Measurements from ENCODE around the gene RHBDL3. TPM values are rescaled to one million over a fixed set of nuclear protein-coding genes. Genes with fewer than 3 reads are reported as not detected.
A peak's percentile ranks its signal among the peaks of the same experiment; 100 is the strongest.

RHBDL3 gene
- total RNA-seq, 1 donor from 2014 or later = 124 TPM

DNA sequence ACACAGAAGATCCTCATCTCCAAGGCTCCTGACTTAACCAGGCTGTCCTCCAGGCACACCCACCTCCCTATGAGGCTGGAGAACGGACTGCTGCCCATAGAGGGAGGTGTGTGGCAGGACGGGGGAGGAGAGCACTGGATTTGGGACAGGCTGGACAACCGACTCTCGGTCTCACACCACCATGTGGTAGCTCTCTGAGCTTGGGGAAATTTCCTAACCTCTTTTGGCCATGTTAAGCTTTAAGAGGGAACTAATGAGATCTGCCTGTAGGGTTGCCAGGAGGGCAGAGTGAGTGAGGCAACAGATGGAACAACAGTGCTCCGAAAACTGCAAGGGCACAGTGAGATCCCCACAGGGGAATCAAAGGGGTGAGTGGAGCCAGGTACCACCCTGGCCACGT lies 32.7 kb downstream of the RHBDL3 start:
- Mint-ChIP-seq H3K27ac (ENCODE audit: unreplicated experiment) (peak overlapping the region; percentile 84), H3K9me3 (ENCODE audit: unreplicated experiment) (peaks cover 2% of the 10 kb centered on the region), H3K4me1 (ENCODE audit: low read depth, unreplicated experiment) (peaks cover 20% of the 10 kb centered on the region), H3K36me3 (ENCODE audit: unreplicated experiment) (no peaks in the 10 kb centered on the region), H3K27me3 (ENCODE audit: unreplicated experiment) (peaks cover 4% of the 10 kb centered on the region), H3K4me3 (ENCODE audit: unreplicated experiment) (no peak overlapping the region)
- TF ChIP-seq, protein P1, sequence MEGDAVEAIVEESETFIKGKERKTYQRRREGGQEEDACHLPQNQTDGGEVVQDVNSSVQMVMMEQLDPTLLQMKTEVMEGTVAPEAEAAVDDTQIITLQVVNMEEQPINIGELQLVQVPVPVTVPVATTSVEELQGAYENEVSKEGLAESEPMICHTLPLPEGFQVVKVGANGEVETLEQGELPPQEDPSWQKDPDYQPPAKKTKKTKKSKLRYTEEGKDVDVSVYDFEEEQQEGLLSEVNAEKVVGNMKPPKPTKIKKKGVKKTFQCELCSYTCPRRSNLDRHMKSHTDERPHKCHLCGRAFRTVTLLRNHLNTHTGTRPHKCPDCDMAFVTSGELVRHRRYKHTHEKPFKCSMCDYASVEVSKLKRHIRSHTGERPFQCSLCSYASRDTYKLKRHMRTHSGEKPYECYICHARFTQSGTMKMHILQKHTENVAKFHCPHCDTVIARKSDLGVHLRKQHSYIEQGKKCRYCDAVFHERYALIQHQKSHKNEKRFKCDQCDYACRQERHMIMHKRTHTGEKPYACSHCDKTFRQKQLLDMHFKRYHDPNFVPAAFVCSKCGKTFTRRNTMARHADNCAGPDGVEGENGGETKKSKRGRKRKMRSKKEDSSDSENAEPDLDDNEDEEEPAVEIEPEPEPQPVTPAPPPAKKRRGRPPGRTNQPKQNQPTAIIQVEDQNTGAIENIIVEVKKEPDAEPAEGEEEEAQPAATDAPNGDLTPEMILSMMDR (IDR thresholded peaks at IDR 0.05; ENCODE audit: partially characterized antibody, unreplicated experiment) = no peak
- DNase-seq = no peak

GRCh38 chr17:32298721-32299579 lies 33.3 kb downstream of the RHBDL3 start:
- Mint-ChIP-seq H3K27ac (ENCODE audit: unreplicated experiment) (peak overlapping the region; percentile 84), H3K9me3 (ENCODE audit: unreplicated experiment) (peaks cover 4% of the 10 kb centered on the region), H3K4me3 (ENCODE audit: unreplicated experiment) (peak overlapping the region; percentile 42), H3K36me3 (ENCODE audit: unreplicated experiment) (no peaks in the 10 kb centered on the region), H3K27me3 (ENCODE audit: unreplicated experiment) (peaks cover 4% of the 10 kb centered on the region), H3K4me1 (ENCODE audit: low read depth, unreplicated experiment) (peaks cover 25% of the 10 kb centered on the region)
- no peak for DNase-seq
- TF ChIP-seq, protein P1 (IDR thresholded peaks at IDR 0.05; ENCODE audit: partially characterized antibody, unreplicated experiment) = no peak

- Mint-ChIP-seq H3K27me3 (ENCODE audit: unreplicated experiment) (peaks cover 4% of the 10 kb centered on the region), H3K4me1 (ENCODE audit: low read depth, unreplicated experiment) (peaks cover 31% of the 10 kb centered on the region), H3K27ac (ENCODE audit: unreplicated experiment) (peak overlapping the region; percentile 84), H3K9me3 (ENCODE audit: unreplicated experiment) (peaks cover 4% of the 10 kb centered on the region), H3K4me3 (ENCODE audit: unreplicated experiment) (no peak overlapping the region), H3K36me3 (ENCODE audit: unreplicated experiment) (no peaks in the 10 kb centered on the region)
- TF ChIP-seq, protein P1 (IDR thresholded peaks at IDR 0.05; ENCODE audit: partially characterized antibody, unreplicated experiment) = no peak
- DNase-seq = no peak
Measured at GRCh38 chr17:32299580-32300164, 34.0 kb downstream of the RHBDL3 start.

GRCh38 chr17:32302037-32302436 lies 36.4 kb downstream of the RHBDL3 start:
- DNase-seq = no peak
- Mint-ChIP-seq H3K4me3 (ENCODE audit: unreplicated experiment) (no peak overlapping the region), H3K9me3 (ENCODE audit: unreplicated experiment) (peaks cover 4% of the 10 kb centered on the region), H3K4me1 (ENCODE audit: low read depth, unreplicated experiment) (peaks cover 31% of the 10 kb centered on the region), H3K27ac (ENCODE audit: unreplicated experiment) (no peak overlapping the region), H3K36me3 (ENCODE audit: unreplicated experiment) (no peaks in the 10 kb centered on the region), H3K27me3 (ENCODE audit: unreplicated experiment) (peaks cover 4% of the 10 kb centered on the region)
- TF ChIP-seq, protein P1 (IDR thresholded peaks at IDR 0.05; ENCODE audit: partially characterized antibody, unreplicated experiment) = no peak

All from glutamatergic neuron (in vitro differentiated cells).